HepG2 (cell line): ENCODE measurements around the gene RAB35. TPM values are rescaled to one million over a fixed set of nuclear protein-coding genes. Genes with fewer than 3 reads are reported as not detected.

ENCODE experiments used
- ATM ChIP-seq: fragments of 450-650 bp; IDR thresholded peaks from 2 replicates; pipeline ENCODE4 v1.7.1; 2017; ENCODE audit warnings: mild to moderate bottlenecking, borderline replicate concordance
- GPBP1L1 ChIP-seq: sonication (generic); formaldehyde crosslinking; IDR thresholded peaks from 2 replicates; pipeline ENCODE4 v1.5.0; 2020; ENCODE audit warnings: mild to moderate bottlenecking, missing genetic modification reagents
- IRF2 ChIP-seq: IDR thresholded peaks from 2 replicates; pipeline ENCODE4 v1.6.1; 2018; ENCODE audit warnings: missing genetic modification reagents, missing compliant biosample characterization
- IRF9 ChIP-seq: sonication (generic); formaldehyde crosslinking; IDR thresholded peaks from 2 replicates; pipeline ENCODE4 v1.8.0; 2022; ENCODE audit warnings: missing genetic modification reagents, mild to moderate bottlenecking, borderline replicate concordance
- KAT8 ChIP-seq: IDR thresholded peaks from 2 replicates; pipeline ENCODE4 v1.6.1; 2016; ENCODE audit warnings: missing genetic modification reagents, missing compliant biosample characterization
- KLF9 ChIP-seq: IDR thresholded peaks from 2 replicates; pipeline ENCODE4 v1.6.1; 2016; ENCODE audit warnings: low read depth
- POLR2AphosphoS5 ChIP-seq: IDR thresholded peaks from 2 replicates; pipeline ENCODE4 v1.6.1; 2012; ENCODE audit warnings: low read depth, low read length
- RNF2 ChIP-seq: fragments of 450-650 bp; conservative IDR thresholded peaks from 2 replicates; pipeline ENCODE4 v1.6.1; 2016; ENCODE audit warnings: low read depth
- SIX1 ChIP-seq: sonication (generic); formaldehyde crosslinking; IDR thresholded peaks from 2 replicates; pipeline ENCODE4 v1.4.0; 2020; ENCODE audit warnings: missing genetic modification reagents, borderline replicate concordance
- SP4 ChIP-seq: sonication (generic); formaldehyde crosslinking; IDR thresholded peaks from 2 replicates; pipeline ENCODE4 v1.8.1; 2023; ENCODE audit warnings: mild to moderate bottlenecking, missing genetic modification reagents
- SRSF4 ChIP-seq: fragments of 200-400 bp; formaldehyde crosslinking; IDR thresholded peaks from one replicate; pipeline ENCODE4 v1.6.1; 2018; ENCODE audit warnings: mild to moderate bottlenecking, low read depth, low read length, moderate library complexity; ENCODE audit not compliant: poor library complexity, severe bottlenecking
- XBP1 ChIP-seq: sonication (generic); formaldehyde crosslinking; IDR thresholded peaks from 2 replicates; pipeline ENCODE4 v1.5.0; 2020; ENCODE audit warnings: missing genetic modification reagents
- ZNF12 ChIP-seq: sonication (generic); formaldehyde crosslinking; IDR thresholded peaks from 2 replicates; pipeline ENCODE4 v1.5.0; 2020; ENCODE audit warnings: missing genetic modification reagents
- ZNF354B ChIP-seq: sonication (generic); formaldehyde crosslinking; IDR thresholded peaks from 2 replicates; pipeline ENCODE4 v1.8.0; 2022; ENCODE audit warnings: mild to moderate bottlenecking, missing genetic modification reagents
- ZNF430 ChIP-seq: sonication (generic); formaldehyde crosslinking; IDR thresholded peaks from 2 replicates; pipeline ENCODE4 v1.9.0; 2021; ENCODE audit warnings: mild to moderate bottlenecking, missing genetic modification reagents
- ZNF451 ChIP-seq: sonication (generic); formaldehyde crosslinking; IDR thresholded peaks from 2 replicates; pipeline ENCODE4 v1.5.0; 2020; ENCODE audit warnings: mild to moderate bottlenecking, missing genetic modification reagents
- ZNF574 ChIP-seq: sonication (generic); formaldehyde crosslinking; IDR thresholded peaks from 2 replicates; pipeline ENCODE4 v1.4.0; 2020; ENCODE audit warnings: missing genetic modification reagents
- polyA plus RNA-seq, 8 experiments: library from polyadenylated mRNA; depleted of rRNA in 3 of 8; stranded (reverse) in 7 of 8; unstranded in 1 of 8; fragments of >200 nt; fragmentation: Illumina TruSeq in 4 of 8; extraction: Trizol in 4 of 8; gene quantifications; 2 replicates each; pipeline versions ENCODE4 v1.2.1 to v1.2.3, GENCODE V29; 2011 to 2016; ENCODE audit warnings: low read depth in 4 of 8, missing spikeins in 1 of 8, mixed read lengths in 1 of 8; ENCODE audit not compliant: insufficient read depth in 1 of 8
- total RNA-seq, 5 experiments: library from RNA; depleted of rRNA; stranded (reverse); fragments of >200 nt; fragmentation: Illumina TruSeq; extraction: Trizol; gene quantifications; 2 replicates each; pipeline ENCODE4 v1.2.3, GENCODE V29; 2016; ENCODE audit warnings: low read depth in 1 of 5
- TF ChIP-seq, protein P1 (sequence below): IDR thresholded peaks from 2 replicates; pipeline ENCODE4 v1.4.0; 2020; ENCODE audit warnings: mild to moderate bottlenecking, missing genetic modification reagents

The RAB35 gene
- total and polyA plus RNA-seq, 2 of the 13 experiments (the other 11 are each of a cell fraction or from before 2014, with no cell fraction given), result 25.2 to 29.1 TPM

DNA sequence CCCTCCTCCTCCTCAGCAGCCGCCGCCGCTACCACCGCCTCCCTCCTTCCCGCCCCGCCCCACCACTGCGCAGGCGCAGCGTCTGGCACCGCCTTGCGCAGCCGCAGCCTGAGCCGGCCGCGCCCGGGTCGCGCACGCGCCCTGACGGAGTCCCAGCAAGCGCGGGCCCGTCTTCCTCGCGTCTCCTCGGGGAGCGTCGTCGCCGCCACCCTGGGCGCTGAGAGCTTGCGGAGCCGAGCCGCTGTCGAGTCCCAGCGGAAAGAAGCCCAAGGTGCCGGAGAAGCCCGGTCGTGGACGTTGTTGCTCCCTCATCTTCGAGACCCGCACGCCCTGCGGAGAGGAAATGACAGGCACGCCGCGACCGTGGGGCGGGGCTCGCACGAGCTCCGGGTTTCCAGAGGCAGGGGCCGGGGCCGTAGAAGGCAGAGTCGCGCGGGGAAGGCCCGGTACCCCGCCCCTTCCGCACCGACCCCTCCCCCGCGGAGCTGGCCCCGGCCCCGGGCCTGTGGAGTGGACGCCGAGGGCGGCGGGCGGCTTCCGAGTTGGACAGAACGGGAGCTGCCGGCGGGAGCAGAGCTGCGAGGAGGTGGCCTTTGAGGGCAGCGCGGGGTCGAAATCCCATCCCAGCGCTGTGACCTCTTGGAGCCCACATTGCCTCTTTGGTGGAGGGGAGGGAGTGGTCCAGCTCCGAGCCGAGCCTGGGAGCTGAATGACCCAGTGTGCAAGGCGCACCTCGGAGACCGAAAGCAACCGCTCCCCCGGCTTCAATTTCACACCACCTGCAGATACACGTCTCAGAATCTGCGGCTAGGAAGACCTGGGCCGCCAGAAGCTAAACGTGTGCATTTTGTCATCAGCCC, 469 bp upstream of the RAB35 start (continued):
- TF ChIP-seq, protein P1, sequence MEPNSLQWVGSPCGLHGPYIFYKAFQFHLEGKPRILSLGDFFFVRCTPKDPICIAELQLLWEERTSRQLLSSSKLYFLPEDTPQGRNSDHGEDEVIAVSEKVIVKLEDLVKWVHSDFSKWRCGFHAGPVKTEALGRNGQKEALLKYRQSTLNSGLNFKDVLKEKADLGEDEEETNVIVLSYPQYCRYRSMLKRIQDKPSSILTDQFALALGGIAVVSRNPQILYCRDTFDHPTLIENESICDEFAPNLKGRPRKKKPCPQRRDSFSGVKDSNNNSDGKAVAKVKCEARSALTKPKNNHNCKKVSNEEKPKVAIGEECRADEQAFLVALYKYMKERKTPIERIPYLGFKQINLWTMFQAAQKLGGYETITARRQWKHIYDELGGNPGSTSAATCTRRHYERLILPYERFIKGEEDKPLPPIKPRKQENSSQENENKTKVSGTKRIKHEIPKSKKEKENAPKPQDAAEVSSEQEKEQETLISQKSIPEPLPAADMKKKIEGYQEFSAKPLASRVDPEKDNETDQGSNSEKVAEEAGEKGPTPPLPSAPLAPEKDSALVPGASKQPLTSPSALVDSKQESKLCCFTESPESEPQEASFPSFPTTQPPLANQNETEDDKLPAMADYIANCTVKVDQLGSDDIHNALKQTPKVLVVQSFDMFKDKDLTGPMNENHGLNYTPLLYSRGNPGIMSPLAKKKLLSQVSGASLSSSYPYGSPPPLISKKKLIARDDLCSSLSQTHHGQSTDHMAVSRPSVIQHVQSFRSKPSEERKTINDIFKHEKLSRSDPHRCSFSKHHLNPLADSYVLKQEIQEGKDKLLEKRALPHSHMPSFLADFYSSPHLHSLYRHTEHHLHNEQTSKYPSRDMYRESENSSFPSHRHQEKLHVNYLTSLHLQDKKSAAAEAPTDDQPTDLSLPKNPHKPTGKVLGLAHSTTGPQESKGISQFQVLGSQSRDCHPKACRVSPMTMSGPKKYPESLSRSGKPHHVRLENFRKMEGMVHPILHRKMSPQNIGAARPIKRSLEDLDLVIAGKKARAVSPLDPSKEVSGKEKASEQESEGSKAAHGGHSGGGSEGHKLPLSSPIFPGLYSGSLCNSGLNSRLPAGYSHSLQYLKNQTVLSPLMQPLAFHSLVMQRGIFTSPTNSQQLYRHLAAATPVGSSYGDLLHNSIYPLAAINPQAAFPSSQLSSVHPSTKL (CRISPR knock-in tag), result peak; percentile 35; the same call in 1 of the 2 replicates
- peak; percentile 44; the same call in 1 of the 2 replicates for TF ChIP-seq XBP1
- no peak for TF ChIP-seq ATM
- TF ChIP-seq KAT8 (CRISPR knock-in tag), result peak; percentile 82
- peak; percentile 51; the same call in 1 of the 2 replicates for TF ChIP-seq IRF2
- peak; percentile 80; the same call in 1 of the 2 replicates for TF ChIP-seq IRF9
- peak; percentile 81; the same call in 1 of the 2 replicates for TF ChIP-seq ZNF451
- TF ChIP-seq SP4 (CRISPR knock-in tag), result peak; percentile 57
- peak; percentile 59; the same call in 1 of the 2 replicates for TF ChIP-seq ZNF430 (CRISPR knock-in tag)
- TF ChIP-seq SRSF4, result no peak
- TF ChIP-seq ZNF574, result peak; percentile 51
- peak; percentile 34; the same call in 1 of the 2 replicates for TF ChIP-seq KLF9
- TF ChIP-seq ZNF12 (CRISPR knock-in tag), result no peak
- TF ChIP-seq ZNF354B (CRISPR knock-in tag), result peak; percentile 90; the same call in 1 of the 2 replicates
- TF ChIP-seq GPBP1L1 (CRISPR knock-in tag), result no peak
- TF ChIP-seq POLR2AphosphoS5, result peak; percentile 89
- TF ChIP-seq RNF2, result peak; percentile 86
- TF ChIP-seq SIX1 (CRISPR knock-in tag), result no peak
